PFSK-1 (cell line): ENCODE results near the gene PRKCE.

Source experiments
- FOXP2 ChIP-seq: optimal IDR thresholded peaks from 2 replicates; pipeline ENCODE3; 2011; ENCODE audit warnings: borderline replicate concordance, control low read depth, inconsistent platforms; ENCODE audit not compliant: insufficient read depth; ENCODE audit errors: extremely low read length, extremely low read depth
- POLR2AphosphoS5 ChIP-seq: IDR thresholded peaks from 2 replicates; pipeline ENCODE4 v1.6.1; 2012; ENCODE audit warnings: low read depth, mild to moderate bottlenecking, control low read depth, low read length, moderate library complexity
- REST ChIP-seq, 2 experiments: IDR thresholded peaks; 2 replicates each; pipeline versions ENCODE4 v1.6.1 to v1.8.0; 2011 to 2012; ENCODE audit warnings: low read depth in 2 of 2, low read length in 2 of 2, control low read depth in 1 of 2, inconsistent platforms in 1 of 2, mild to moderate bottlenecking in 1 of 2, moderate library complexity in 1 of 2; ENCODE audit not compliant: insufficient read depth in 1 of 2
- SIN3A ChIP-seq: IDR thresholded peaks from 2 replicates; pipeline ENCODE4 v1.6.1; 2012; ENCODE audit warnings: mild to moderate bottlenecking, low read length, moderate library complexity, borderline replicate concordance; ENCODE audit not compliant: insufficient read depth
- TAF1 ChIP-seq: IDR thresholded peaks from 2 replicates; pipeline ENCODE4 v1.6.1; 2012; ENCODE audit warnings: low read length, control low read depth, borderline replicate concordance; ENCODE audit not compliant: insufficient read depth

Gene PRKCE

GRCh38 chr2:46118656-46119371 is 467.3 kb downstream of the PRKCE start:
- TF ChIP-seq SIN3A = no peak
- no peak for TF ChIP-seq FOXP2
- no peak for TF ChIP-seq TAF1
- TF ChIP-seq REST (IDR thresholded peaks at IDR 0.05; ENCODE audit: insufficient read depth in 1 of 2, low read depth in 2 of 2, low read length in 2 of 2) = no peak
- TF ChIP-seq POLR2AphosphoS5 = no peak

- TF ChIP-seq FOXP2 (no peak), POLR2AphosphoS5 (no peak), REST (IDR thresholded peaks at IDR 0.05; ENCODE audit: insufficient read depth in 1 of 2, low read depth in 2 of 2, low read length in 2 of 2) (no peak), TAF1 (no peak), SIN3A (no peak)
These were observed 468.0 kb downstream of the PRKCE start for GRCh38 chr2:46119453-46119852.

- TF ChIP-seq POLR2AphosphoS5 (no peak), FOXP2 (no peak), TAF1 (no peak), REST (IDR thresholded peaks at IDR 0.05; ENCODE audit: insufficient read depth in 1 of 2, low read depth in 2 of 2, low read length in 2 of 2) (no peak), SIN3A (no peak)
These were observed 469.5 kb downstream of the PRKCE start for GRCh38 chr2:46120792-46121555.

- TF ChIP-seq SIN3A (no peak), POLR2AphosphoS5 (no peak), FOXP2 (no peak), TAF1 (no peak)
These were observed 471.0 kb downstream of the PRKCE start for GRCh38 chr2:46122318-46122976.

- TF ChIP-seq SIN3A = no peak
- TF ChIP-seq REST (IDR thresholded peaks at IDR 0.05; ENCODE audit: insufficient read depth in 1 of 2, low read depth in 2 of 2, low read length in 2 of 2) = no peak
- no peak for TF ChIP-seq FOXP2
- TF ChIP-seq TAF1 = no peak
- no peak for TF ChIP-seq POLR2AphosphoS5
These were observed 471.5 kb downstream of the PRKCE start for GRCh38 chr2:46123013-46123412.
